ENCODE measurements around the gene MFN2. TPM values are rescaled to one million over a fixed set of nuclear protein-coding genes. Genes with fewer than 3 reads are reported as not detected.

Gene MFN2
- polyA plus RNA-seq, 1 donor from 2014 or later: 64.9 TPM

- Histone ChIP-seq H4K20me1 (ENCODE audit: insufficient read depth) (no peaks in the 10 kb centered on the region), H3K9ac (ENCODE audit: low read length) (no peak overlapping the region), H3F3A (ENCODE audit: insufficient read depth, low read length, poor library complexity, severe bottlenecking) (no peaks in the 10 kb centered on the region), H3K27ac (ENCODE audit: low read length) (no peak overlapping the region), H2AFZ (ENCODE audit: low read depth, low read length) (no peak overlapping the region), H3K79me2 (replicated peaks; ENCODE audit: insufficient read depth, low read length) (no peaks in the 10 kb centered on the region), H3K4me3 (ENCODE audit: low read length) (no peak overlapping the region), H3K36me3 (ENCODE audit: insufficient read depth, low read length) (no peaks in the 10 kb centered on the region), H3K4me2 (ENCODE audit: low read length) (no peak overlapping the region), H3K9me2 (ENCODE audit: insufficient read depth, low read length) (no peaks in the 10 kb centered on the region), H3K27me3 (ENCODE audit: insufficient read depth, low read depth, low read length) (peaks cover 30% of the 10 kb centered on the region), H3K9me3 (ENCODE audit: low read length) (no peaks in the 10 kb centered on the region)
- TF ChIP-seq EP300 (conservative IDR thresholded peaks at IDR 0.05; ENCODE audit: poor library complexity, severe bottlenecking): no peak
Measured at GRCh38 chr1:12059226-12059625, 79.0 kb downstream of the MFN2 start.

- Histone ChIP-seq H2AFZ (ENCODE audit: low read depth, low read length) (no peak overlapping the region), H3K27ac (ENCODE audit: low read length) (no peak overlapping the region), H3K4me2 (ENCODE audit: low read length) (no peak overlapping the region), H3F3A (ENCODE audit: insufficient read depth, low read length, poor library complexity, severe bottlenecking) (no peaks in the 10 kb centered on the region), H3K9me2 (ENCODE audit: insufficient read depth, low read length) (no peaks in the 10 kb centered on the region), H3K27me3 (ENCODE audit: insufficient read depth, low read depth, low read length) (peaks cover 36% of the 10 kb centered on the region), H3K4me3 (ENCODE audit: low read length) (no peak overlapping the region), H3K9me3 (ENCODE audit: low read length) (no peaks in the 10 kb centered on the region), H3K79me2 (replicated peaks; ENCODE audit: insufficient read depth, low read length) (no peaks in the 10 kb centered on the region), H4K20me1 (ENCODE audit: insufficient read depth) (no peaks in the 10 kb centered on the region), H3K9ac (ENCODE audit: low read length) (no peak overlapping the region), H3K36me3 (ENCODE audit: insufficient read depth, low read length) (no peaks in the 10 kb centered on the region)
- TF ChIP-seq POLR2AphosphoS5 (IDR thresholded peaks at IDR 0.05) (no peak), EZH2 (IDR thresholded peaks at IDR 0.05; ENCODE audit: borderline replicate concordance, insufficient read depth, low read length, poor library complexity, severe bottlenecking) (no peak), EP300 (conservative IDR thresholded peaks at IDR 0.05; ENCODE audit: poor library complexity, severe bottlenecking) (no peak), RAD21 (conservative IDR thresholded peaks at IDR 0.05) (no peak), TAF1 (IDR thresholded peaks at IDR 0.05; ENCODE audit: low read depth) (no peak), CTCF (IDR thresholded peaks at IDR 0.05; ENCODE audit: poor library complexity, severe bottlenecking) (no peak), REST (IDR thresholded peaks at IDR 0.05; ENCODE audit: borderline replicate concordance) (no peak), SMC3 (conservative IDR thresholded peaks at IDR 0.05; ENCODE audit: poor library complexity) (no peak), MXI1 (conservative IDR thresholded peaks at IDR 0.05; ENCODE audit: poor library complexity, severe bottlenecking) (no peak)
Measured at GRCh38 chr1:12059722-12060464, 79.6 kb downstream of the MFN2 start.

All from neural cell (in vitro differentiated cells).